Naive thymus-derived CD8-positive, alpha-beta T cell (primary cell): ENCODE measurements around the gene ARL10. TPM values are rescaled to one million over a fixed set of nuclear protein-coding genes. Genes with fewer than 3 reads are reported as not detected.

Experiments used
- ATAC-seq, 2 donors: fragments of 150-1000 bp; cut with Tn5 transposase in 1 of 2; sonication (Bioruptor Pico), chemical (Tn5 transposase) in 1 of 2; 1 replicate in 1 of 2; 2 replicates in 1 of 2; pipeline ENCODE4 v1.10.0; 2021; ENCODE audit warnings: mild to moderate bottlenecking in 2 of 2, moderate library complexity in 2 of 2
- POLR2A ChIA-PET: fragments of 350-600 bp; sonication (Branson Sonifier 250); formaldehyde crosslinking; loops from one replicate; lab custom pipeline; 2021; ENCODE audit warnings: antibody characterized with exemption; lab: Charles Lee
- DNase-seq, 10 donors: peaks; one replicate each; pipeline versions ENCODE4 v3.0.0 to v3.0.0-alpha.2; 2020 to 2022
- H3K27ac Mint-ChIP-seq, 10 donors: one replicate each; pipeline ENCODE4 v1.8.0; 2020 to 2022; ENCODE audit warnings: mild to moderate bottlenecking in 10 of 10, mixed read lengths in 10 of 10, moderate library complexity in 4 of 10, inconsistent platforms in 1 of 10
- H3K27me3 Mint-ChIP-seq, 5 donors: one replicate each; pipeline ENCODE4 v1.8.0; 2021 to 2022; ENCODE audit warnings: mixed read lengths in 5 of 5
- H3K36me3 Mint-ChIP-seq, 3 donors: one replicate each; pipeline ENCODE4 v1.8.0; 2020 to 2022; ENCODE audit warnings: mixed read lengths in 3 of 3, mild to moderate bottlenecking in 2 of 3, inconsistent platforms in 1 of 3
- H3K4me1 Mint-ChIP-seq, 4 donors: one replicate each; pipeline ENCODE4 v1.8.0; 2021 to 2022; ENCODE audit warnings: mixed read lengths in 4 of 4
- H3K4me3 Mint-ChIP-seq, 10 donors: one replicate each; pipeline ENCODE4 v1.8.0; 2020 to 2022; ENCODE audit warnings: mild to moderate bottlenecking in 10 of 10, mixed read lengths in 10 of 10, moderate library complexity in 6 of 10, inconsistent platforms in 1 of 10
- H3K9me3 Mint-ChIP-seq, 9 donors: one replicate each; pipeline ENCODE4 v1.8.0; 2020 to 2022; ENCODE audit warnings: mixed read lengths in 9 of 9, mild to moderate bottlenecking in 3 of 9, inconsistent platforms in 1 of 9, moderate library complexity in 1 of 9
- microRNA-seq: library from miRNA; unstranded; fragments of <30 nt; microRNA quantifications from one replicate; pipeline ENCODE4 v1.2.0, GENCODE V29; 2022; ENCODE audit warnings: borderline microRNAs expressed
- polyA plus RNA-seq, 3 donors: library from polyadenylated mRNA; unstranded; fragments of 300-500 nt; fragmentation: Illumina TruSeq; gene quantifications; one replicate each; pipeline ENCODE4 v1.2.3, GENCODE V29; 2021
- total RNA-seq, 8 experiments: library from RNA in 2 of 8; stranded (reverse) in 2 of 8; gene quantifications; one replicate each; pipeline ENCODE4 v1.2.3 and lab custom pipeline; 2021 to 2026

Gene ARL10
- total and polyA plus RNA-seq, 5 experiments from 2014 or later: 1.2 to 15.0 (median 1.7) TPM

GRCh38 chr5:176418251-176418650 is 53.0 kb downstream of the ARL10 start:
- Mint-ChIP-seq H3K4me1 (peaks cover 9 to 35% (median 32%) of the 10 kb centered on the region in 4 donors), H3K9me3 (peaks cover 0 to 5% (median 0%) of the 10 kb centered on the region in 9 donors), H3K36me3 (no peaks in the 10 kb centered on the region), H3K27me3 (peaks cover 0 to 7% (median 0%) of the 10 kb centered on the region in 5 donors), H3K4me3 (peak overlapping the region in 1 of 10 donors; percentile 37), H3K27ac (peak overlapping the region in 4 of 10 donors; percentile 15 to 63 (median 38))
- no peak for ATAC-seq
- no peak for DNase-seq
- POLR2A ChIA-PET: interaction anchor here (3.0 to 5.5 kb wide), 3 partner anchors 30 to 125 kb away, joined by 22 to 60 read pairs (median 30); partner anchors contain the start of genes FAF2 and RNF44

- Mint-ChIP-seq H3K27me3 (peaks cover 0 to 7% (median 0%) of the 10 kb centered on the region in 5 donors), H3K36me3 (no peaks in the 10 kb centered on the region), H3K4me3 (no peak overlapping the region), H3K9me3 (peaks cover 0 to 5% (median 0%) of the 10 kb centered on the region in 9 donors), H3K27ac (peak overlapping the region in 1 of 10 donors; percentile 27), H3K4me1 (peaks cover 7 to 17% (median 15%) of the 10 kb centered on the region in 4 donors)
- DNase-seq: no peak
- POLR2A ChIA-PET: no interaction called here
- no peak for ATAC-seq
These were observed 54.8 kb downstream of the ARL10 start for GRCh38 chr5:176420086-176420485.

- H3K27ac Mint-ChIP-seq: no peak overlapping the region
- no peak for DNase-seq
- POLR2A ChIA-PET: no interaction called here
- H3K9me3 Mint-ChIP-seq: peaks cover 0 to 9% (median 0%) of the 10 kb centered on the region in 9 donors
- H3K36me3 Mint-ChIP-seq: peaks cover 0 to 5% (median 0%) of the 10 kb centered on the region in 3 donors
- no peak overlapping the region for H3K4me3 Mint-ChIP-seq
- H3K27me3 Mint-ChIP-seq: peaks cover 0 to 7% (median 0%) of the 10 kb centered on the region in 5 donors
- no peak for ATAC-seq
- H3K4me1 Mint-ChIP-seq: peaks cover 5 to 10% (median 8%) of the 10 kb centered on the region in 4 donors
These were observed 55.8 kb downstream of the ARL10 start for GRCh38 chr5:176420972-176421544.

GRCh38 chr5:176424181-176424580 is 58.9 kb downstream of the ARL10 start:
- Mint-ChIP-seq H3K36me3 (peaks cover 0 to 5% (median 0%) of the 10 kb centered on the region in 3 donors), H3K4me1 (peaks cover 0 to 2% (median 0%) of the 10 kb centered on the region in 4 donors), H3K9me3 (peaks cover 0 to 9% (median 0%) of the 10 kb centered on the region in 9 donors), H3K27me3 (peaks cover 0 to 7% (median 0%) of the 10 kb centered on the region in 5 donors), H3K27ac (no peak overlapping the region), H3K4me3 (no peak overlapping the region)
- ATAC-seq (no peak), DNase-seq (no peak)
- POLR2A ChIA-PET: interaction anchor here (0.6 kb wide), 1 partner anchor 927 kb away, joined by 4 read pairs; no protein-coding TSS in a partner anchor

- no peak for DNase-seq
- Mint-ChIP-seq H3K27ac (no peak overlapping the region), H3K4me3 (no peak overlapping the region), H3K9me3 (peaks cover 0 to 9% (median 0%) of the 10 kb centered on the region in 9 donors), H3K4me1 (peaks cover 0 to 4% (median under 1%) of the 10 kb centered on the region in 4 donors), H3K27me3 (peaks cover 0 to 7% (median 0%) of the 10 kb centered on the region in 5 donors), H3K36me3 (peaks cover 0 to 5% (median 0%) of the 10 kb centered on the region in 3 donors)
- POLR2A ChIA-PET: no interaction called here
- ATAC-seq: no peak
These were observed 59.9 kb downstream of the ARL10 start for GRCh38 chr5:176425138-176425537.

GRCh38 chr5:176425791-176426190 is 60.5 kb downstream of the ARL10 start:
- POLR2A ChIA-PET: no interaction called here
- peaks cover 0 to 8% (median 0%) of the 10 kb centered on the region in 5 donors for H3K27me3 Mint-ChIP-seq

GRCh38 chr5:176426876-176427275 is 61.6 kb downstream of the ARL10 start:
- peaks cover 0 to 5% (median under 1%) of the 10 kb centered on the region in 3 donors for H3K36me3 Mint-ChIP-seq
- peaks cover 0 to 4% (median 0%) of the 10 kb centered on the region in 9 donors for H3K9me3 Mint-ChIP-seq
- H3K4me3 Mint-ChIP-seq: no peak overlapping the region
- POLR2A ChIA-PET: no interaction called here
- peaks cover 0 to 6% (median 0%) of the 10 kb centered on the region in 5 donors for H3K27me3 Mint-ChIP-seq
- DNase-seq (no peak), ATAC-seq (no peak)
- H3K4me1 Mint-ChIP-seq: peaks cover 3 to 12% (median 7%) of the 10 kb centered on the region in 4 donors
- no peak overlapping the region for H3K27ac Mint-ChIP-seq

More at GRCh38 chr5:176425791-176426190, 60.5 kb downstream of the ARL10 start:
- Mint-ChIP-seq H3K4me1 (peaks cover 3 to 11% (median 6%) of the 10 kb centered on the region in 4 donors), H3K27ac (no peak overlapping the region), H3K36me3 (peaks cover 0 to 5% (median 0%) of the 10 kb centered on the region in 3 donors), H3K4me3 (no peak overlapping the region), H3K9me3 (peaks cover 0 to 9% (median 0%) of the 10 kb centered on the region in 9 donors)
- no peak for ATAC-seq
- no peak for DNase-seq

GRCh38 chr5:176427971-176428370 is 62.7 kb downstream of the ARL10 start:
- ATAC-seq (no peak), DNase-seq (no peak)
- Mint-ChIP-seq H3K36me3 (peaks cover 0 to 6% (median 5%) of the 10 kb centered on the region in 3 donors), H3K4me3 (no peak overlapping the region), H3K4me1 (peaks cover 3 to 12% (median 7%) of the 10 kb centered on the region in 4 donors), H3K27ac (no peak overlapping the region), H3K27me3 (peaks cover 0 to 4% (median 1%) of the 10 kb centered on the region in 5 donors), H3K9me3 (peaks cover 0 to 7% (median 0%) of the 10 kb centered on the region in 9 donors)
- POLR2A ChIA-PET: no interaction called here

GRCh38 chr5:176429972-176430371 is 64.7 kb downstream of the ARL10 start:
- Mint-ChIP-seq H3K27ac (peak overlapping the region in 5 of 10 donors; percentile 15 to 71 (median 61)), H3K4me1 (peaks cover 3 to 12% (median 7%) of the 10 kb centered on the region in 4 donors), H3K27me3 (peaks cover 0 to 2% (median 0%) of the 10 kb centered on the region in 5 donors), H3K36me3 (peaks cover 0 to 6% (median 5%) of the 10 kb centered on the region in 3 donors), H3K9me3 (peaks cover 0 to 7% (median 0%) of the 10 kb centered on the region in 9 donors), H3K4me3 (peak overlapping the region in 1 of 10 donors; percentile 53)
- POLR2A ChIA-PET: interaction anchor here (0.7 kb wide), 1 partner anchor 833 kb away, joined by 3 read pairs; no protein-coding TSS in a partner anchor
- DNase-seq: no peak
- ATAC-seq: peak; percentile 47 to 50

Small RNA genes lying within 50 kb of the gene (microRNA-seq; reads per million reads assigned to microRNA genes)
- gene MIR1271: 11.3 reads per million, percentile 29 among the genes with 10 or more reads in this experiment

Other genes starting within 250 kb of the ARL10 start
- gene SIMC1, start 127.1 kb upstream of the ARL10 start, total RNA-seq: 10 to 100 TPM; 20.8 to 23.0 TPM
- gene SIMC1, start 127.1 kb upstream of the ARL10 start, polyA plus RNA-seq: 10 to 100 TPM in 1 of 3 donors, 1 to 10 TPM in 2; 2.4 to 11.1 (median 6.1) TPM
- 10 to 100 TPM; 71.3 to 78.8 TPM for gene KIAA1191, start 3.7 kb upstream of the ARL10 start, total RNA-seq
- gene KIAA1191, start 3.7 kb upstream of the ARL10 start, polyA plus RNA-seq: 10 to 100 TPM; 42.3 to 50.7 (median 50.5) TPM
- gene NOP16, start 23.1 kb downstream of the ARL10 start, total RNA-seq: 10 to 100 TPM; 21.0 to 21.8 TPM
- gene NOP16, start 23.1 kb downstream of the ARL10 start, polyA plus RNA-seq: 10 to 100 TPM; 19.1 to 40.5 (median 22.8) TPM
- 10 to 100 TPM; 75.3 to 79.3 TPM for gene HIGD2A, start 23.3 kb downstream of the ARL10 start, total RNA-seq
- 100 to 1,000 TPM; 209 to 280 (median 250) TPM for gene HIGD2A, start 23.3 kb downstream of the ARL10 start, polyA plus RNA-seq
- 10 to 100 TPM; 34.4 to 36.1 TPM for gene CLTB, start 51.1 kb downstream of the ARL10 start, total RNA-seq
- 10 to 100 TPM; 69.2 to 82.7 (median 73.5) TPM for gene CLTB, start 51.1 kb downstream of the ARL10 start, polyA plus RNA-seq
- gene FAF2, start 82.9 kb downstream of the ARL10 start, total RNA-seq: 10 to 100 TPM; 34.7 to 37.8 TPM
- gene FAF2, start 82.9 kb downstream of the ARL10 start, polyA plus RNA-seq: 10 to 100 TPM in 2 of 3 donors, 1 to 10 TPM in 1; 9.5 to 12.0 (median 11.4) TPM
- 100 to 1,000 TPM; 271 to 281 TPM for gene RNF44, start 171.9 kb downstream of the ARL10 start, total RNA-seq
- 1 to 10 TPM; 1.2 to 4.1 (median 3.2) TPM for gene RNF44, start 171.9 kb downstream of the ARL10 start, polyA plus RNA-seq
- gene CDHR2, start 183.9 kb downstream of the ARL10 start, total RNA-seq: 1 to 10 TPM; 3.6 to 4.8 TPM
- under 1 TPM in 1 of 3 donors, not detected in 2; 0.26 TPM for gene CDHR2, start 183.9 kb downstream of the ARL10 start, polyA plus RNA-seq
- under 1 TPM in 1 of 2 experiments, not detected in 1; 0.11 TPM for gene GPRIN1, start 244.7 kb downstream of the ARL10 start, total RNA-seq
- gene GPRIN1, start 244.7 kb downstream of the ARL10 start, polyA plus RNA-seq: under 1 TPM in 2 of 3 donors, not detected in 1; 0.06 to 0.27 TPM